Anterior cingulate cortex (tissue), 58 donors: ENCODE results near the gene MPST.

ENCODE experiments used
- DNase-seq, 58 donors: peaks; one replicate each; lab custom pipeline; 2025; lab: John Stamatoyannopoulos, UW

MPST gene

GRCh38 chr22:37072673-37073072, 53.1 kb downstream of the MPST start:
- DNase-seq, result no peak

- DNase-seq, result no peak
Measured at GRCh38 chr22:37074537-37074936, 55.0 kb downstream of the MPST start.

- no peak for DNase-seq
Measured at GRCh38 chr22:37075046-37075445, 55.5 kb downstream of the MPST start.

- DNase-seq, result no peak
Measured at GRCh38 chr22:37075822-37076433, 56.4 kb downstream of the MPST start.

GRCh38 chr22:37077802-37078448, 58.4 kb downstream of the MPST start:
- peak in 21 of 58 donors; percentile 5 to 58 (median 16) for DNase-seq

GRCh38 chr22:37079158-37079557, 59.6 kb downstream of the MPST start:
- no peak for DNase-seq
